GM19238 (cell line): ENCODE measurements around the gene SPSB4.
A peak's percentile ranks its signal among the peaks of the same experiment; 100 is the strongest.
"Not testable (repeated sequence)": the region's sequence is repeated elsewhere in the genome, so short reads cannot be mapped to it uniquely, and the experiment has no call there.

Experiments
- DNase-seq: peaks from one replicate; pipeline ENCODE4 v3.0.0; 2011; ENCODE audit warnings: low spot score; ENCODE audit not compliant: insufficient read length

SPSB4 gene

GRCh38 chr3:141050576-141051442 is at the start of gene SPSB4:
Gene SPSB4 (plus strand): TSS chr3:141051347. CDS start chr3:141066105, 14,758 bp downstream.
- no peak for DNase-seq

- no peak for DNase-seq
Observed at GRCh38 chr3:141006344-141006743, 44.8 kb upstream of the SPSB4 start.

DNA sequence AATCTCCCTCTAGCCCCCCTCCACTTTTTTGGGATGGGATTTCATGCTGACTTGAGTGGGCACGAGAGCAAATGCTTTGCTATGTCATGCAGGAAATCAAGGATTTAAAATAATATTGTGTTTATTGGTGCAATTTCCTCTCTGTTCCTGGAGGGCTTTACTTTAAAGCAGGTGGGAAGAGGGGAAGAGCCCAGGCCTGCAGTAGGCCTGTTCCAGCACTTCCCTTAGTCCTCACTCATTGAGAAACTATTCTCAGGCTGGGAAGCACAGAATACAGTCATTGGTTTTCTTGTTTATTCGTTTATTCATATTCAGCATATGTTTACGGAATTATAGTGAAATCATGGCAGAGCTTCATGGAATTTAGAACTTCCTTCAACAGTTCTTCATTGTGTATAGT is 41.7 kb upstream of the SPSB4 start:
- DNase-seq: no peak

DNA sequence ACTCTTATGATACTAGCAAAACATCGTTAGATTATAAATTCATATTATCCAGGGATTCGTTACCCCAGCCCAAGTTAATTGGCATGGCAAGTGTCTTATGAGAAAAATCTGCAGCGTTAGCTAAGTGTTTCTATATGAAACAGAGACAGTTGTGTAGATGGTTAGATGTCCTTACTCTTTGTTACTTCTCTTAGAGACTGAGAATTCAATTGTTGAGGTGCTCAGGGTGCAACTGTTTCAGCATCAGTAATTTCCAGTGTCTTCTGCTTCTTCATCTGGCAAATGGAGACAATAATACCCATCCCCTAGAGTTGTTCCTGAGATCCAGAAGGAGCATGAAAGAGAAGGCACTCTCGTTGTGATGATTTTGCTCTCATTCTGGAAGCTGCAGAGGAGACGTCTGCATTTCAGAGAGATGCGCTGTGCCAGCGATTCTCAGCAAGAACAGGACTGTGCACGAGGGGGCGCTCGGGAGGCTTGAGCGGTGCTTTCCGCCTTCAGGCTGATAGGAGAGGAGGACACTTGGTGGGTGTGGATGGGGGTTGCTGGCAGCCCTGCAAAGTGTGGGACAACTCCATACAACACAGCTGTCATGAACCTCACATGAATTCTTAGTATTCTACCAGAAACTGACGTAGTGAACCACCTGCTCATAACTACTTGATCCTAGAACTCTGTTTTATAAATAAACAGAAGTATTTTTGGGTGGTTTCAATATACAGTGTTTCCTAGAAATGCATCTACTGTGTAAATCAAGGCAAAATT is 39.7 kb upstream of the SPSB4 start:
- peak; percentile 41 for DNase-seq

- DNase-seq: no peak
Observed at GRCh38 chr3:141011997-141012262, 39.2 kb upstream of the SPSB4 start.

DNA sequence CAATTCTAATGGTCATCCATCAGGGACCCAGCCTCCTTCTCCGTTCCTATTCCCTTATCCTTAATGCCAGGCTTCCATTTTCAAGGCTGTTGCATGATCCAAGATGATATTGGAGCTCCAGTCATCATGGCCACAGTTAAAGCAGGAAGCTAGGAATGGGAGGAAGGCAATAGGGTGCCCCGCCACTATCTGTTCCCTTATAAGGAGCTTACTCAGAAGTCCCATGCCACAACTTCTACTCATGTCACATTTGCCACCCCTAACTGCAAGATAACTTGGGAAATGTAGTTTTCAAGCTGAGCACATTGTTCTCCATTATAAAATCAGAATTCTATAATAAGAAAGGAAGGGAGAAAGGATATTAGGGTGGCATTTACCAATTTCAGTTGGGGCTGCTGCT is 38.6 kb upstream of the SPSB4 start:
- no peak for DNase-seq

GRCh38 chr3:141015481-141015880 is 35.7 kb upstream of the SPSB4 start:
- DNase-seq: no peak

DNA sequence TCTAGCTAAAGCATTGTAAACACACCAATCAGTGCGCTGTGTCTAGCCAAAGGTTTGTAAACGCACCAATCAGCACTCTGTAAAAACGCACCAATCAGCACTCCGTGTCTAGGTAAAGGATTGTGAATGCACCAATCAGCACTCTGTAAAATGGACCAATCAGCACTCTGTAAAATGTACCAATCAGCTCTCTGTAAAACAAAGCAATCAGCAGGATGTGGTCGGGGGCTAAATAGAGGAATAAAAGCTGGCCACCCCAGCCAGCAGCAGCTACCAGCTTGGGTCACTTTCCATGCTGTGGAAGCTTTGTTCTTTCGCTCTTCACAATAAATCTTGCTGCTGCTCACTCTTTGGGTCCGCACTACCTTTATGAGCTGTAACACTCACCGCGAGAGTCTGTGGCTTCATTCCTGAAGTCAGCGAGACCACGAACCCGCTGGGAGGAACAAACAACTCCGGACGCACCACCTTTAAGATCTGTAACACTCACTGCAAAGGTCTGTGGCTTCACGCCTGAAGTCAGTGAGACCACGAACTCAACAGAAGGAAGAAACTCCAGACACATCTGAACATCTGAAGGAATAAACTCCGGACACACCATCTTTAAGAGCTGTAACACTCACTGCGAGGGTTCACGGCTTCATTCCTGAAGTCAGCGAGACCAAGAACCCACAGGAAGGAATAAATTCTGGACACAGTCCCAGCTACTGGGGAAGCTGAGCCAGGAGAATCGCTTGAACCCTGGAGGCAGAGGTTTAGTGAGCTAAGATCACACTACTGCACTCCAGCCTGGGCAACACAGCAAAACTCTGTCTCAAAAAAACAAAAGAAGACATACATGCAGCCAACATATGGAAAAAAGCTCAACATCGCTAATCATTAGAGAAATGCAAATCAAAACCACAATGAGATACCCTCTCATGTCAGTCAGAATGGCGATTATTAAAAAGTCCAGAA is 33.5 kb upstream of the SPSB4 start:
- not testable (repeated sequence) for DNase-seq

- DNase-seq: no peak
Observed at GRCh38 chr3:141019244-141019643, 31.9 kb upstream of the SPSB4 start.

- DNase-seq: no peak
Observed at GRCh38 chr3:141020143-141020830, 30.9 kb upstream of the SPSB4 start.

DNA sequence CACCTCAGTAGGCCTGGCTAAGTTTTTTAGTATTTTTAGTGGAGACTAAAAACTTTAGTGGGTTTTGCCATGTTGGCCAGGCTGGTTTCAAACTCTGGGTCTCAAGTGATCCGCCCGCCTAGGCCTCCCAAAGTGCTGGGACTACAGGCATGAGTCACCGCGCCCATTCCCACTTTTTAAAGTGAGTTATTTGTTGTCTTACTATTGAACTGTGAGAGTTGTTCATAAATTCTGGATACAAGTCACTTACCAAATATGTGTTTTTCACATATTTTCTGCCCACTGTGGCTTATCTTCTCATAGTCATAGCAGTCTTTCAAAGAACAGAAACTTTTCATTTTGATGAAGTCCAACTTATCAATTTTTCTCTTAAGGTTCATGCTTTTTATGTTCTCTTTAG is 29.9 kb upstream of the SPSB4 start:
- DNase-seq: no peak

- DNase-seq: no peak
Observed at GRCh38 chr3:141030296-141030695, 20.9 kb upstream of the SPSB4 start.

DNA sequence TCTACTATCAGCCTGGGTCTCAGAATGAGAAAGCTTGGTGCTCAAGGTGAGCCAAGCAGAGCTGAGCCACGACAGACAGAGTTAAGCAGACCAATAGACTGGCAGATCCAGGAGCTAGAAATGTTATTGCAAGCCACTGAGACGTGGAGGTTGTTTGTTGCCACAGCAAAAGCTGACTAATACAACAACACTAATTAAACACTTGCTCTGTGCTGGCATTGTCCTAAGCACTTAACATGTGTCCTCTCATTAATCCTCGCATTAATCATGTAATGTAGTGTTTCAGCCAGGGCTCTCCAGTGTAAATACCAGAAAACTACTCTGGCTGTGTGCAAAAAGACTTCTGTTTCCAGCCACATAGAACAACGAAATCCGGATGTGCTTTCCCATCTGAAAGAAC is 11.6 kb upstream of the SPSB4 start:
- DNase-seq: no peak

DNA sequence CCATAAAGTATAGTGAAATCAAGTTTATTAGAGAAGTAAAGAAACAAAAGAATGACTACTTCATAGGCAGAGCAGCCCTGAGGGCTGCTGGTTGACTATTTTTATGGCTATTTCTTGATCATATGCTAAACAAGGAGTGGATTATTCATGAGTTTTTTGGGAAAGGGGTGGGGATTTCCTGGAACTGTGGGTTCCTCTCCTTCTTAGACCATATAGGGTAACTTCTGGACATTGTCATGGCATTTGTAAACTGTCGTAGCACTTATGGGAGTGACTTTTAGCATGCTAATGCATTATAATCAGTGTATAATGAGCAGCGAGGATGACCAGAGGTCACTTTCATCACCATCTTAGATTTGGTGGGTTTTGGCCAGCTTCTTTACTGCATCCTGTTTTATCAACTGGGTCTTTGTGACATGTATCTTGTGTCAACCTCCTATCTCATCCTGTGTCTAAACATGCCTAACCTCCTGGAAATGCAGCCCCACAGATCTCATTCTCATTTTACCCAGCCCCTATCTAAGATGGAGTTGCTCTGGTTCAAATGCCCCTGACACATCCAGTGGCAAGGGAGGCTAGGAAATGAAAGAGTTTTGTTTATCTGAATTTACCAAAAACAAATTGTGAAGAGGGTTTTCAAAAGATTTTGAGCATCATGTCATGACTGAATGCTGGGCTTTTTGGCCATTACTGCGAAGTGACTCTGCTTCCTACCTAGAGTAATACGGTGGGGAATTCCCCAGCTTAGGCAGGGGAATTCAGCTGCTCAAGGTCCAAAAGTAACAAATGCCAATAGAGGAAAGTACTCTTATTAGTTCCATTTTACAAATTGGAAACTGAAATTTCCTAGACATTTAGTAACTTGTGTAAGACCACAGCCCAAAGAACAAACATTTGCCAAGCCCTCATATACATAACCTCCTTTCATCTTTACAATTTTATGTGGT is 6.2 kb upstream of the SPSB4 start:
- DNase-seq: no peak

DNA sequence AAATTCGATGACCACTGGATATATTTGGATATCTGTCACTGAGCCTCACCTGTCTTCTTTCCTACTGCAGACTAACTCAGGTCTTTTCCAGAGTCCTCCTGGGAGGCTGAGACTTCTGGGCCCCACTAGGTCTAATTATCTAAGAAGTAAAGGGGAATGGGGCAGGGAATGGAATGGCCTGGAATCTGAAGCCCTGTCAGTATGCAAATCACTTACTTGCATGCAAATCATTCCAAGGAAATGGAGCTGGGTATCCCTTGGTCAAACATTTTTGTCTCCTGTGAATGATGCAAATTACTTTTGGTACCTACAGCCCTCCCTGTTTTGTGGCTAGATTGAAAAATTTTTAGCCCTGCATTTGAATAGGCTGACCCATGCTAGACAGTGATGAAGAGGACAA is 5.3 kb upstream of the SPSB4 start:
- no peak for DNase-seq

DNA sequence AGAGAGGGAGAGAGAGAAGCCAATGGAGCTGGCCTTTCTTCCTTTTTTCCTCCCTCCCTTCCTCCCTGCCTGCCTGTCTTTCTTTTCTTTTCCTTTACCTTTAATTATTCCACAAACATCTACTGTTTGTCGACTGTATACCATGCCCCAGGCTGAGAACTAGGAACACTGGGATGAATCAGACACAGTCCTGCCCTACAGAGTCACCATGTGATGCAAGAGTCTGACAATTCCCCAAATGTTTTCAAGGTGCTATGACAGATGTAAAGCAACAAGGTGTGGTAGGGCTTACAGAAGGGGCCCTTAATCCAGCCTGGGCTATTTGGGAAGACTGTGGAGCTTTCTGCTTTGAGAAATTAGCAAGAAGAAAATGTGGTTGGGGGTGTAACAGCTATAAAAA is 4.0 kb upstream of the SPSB4 start:
- DNase-seq: no peak

DNA sequence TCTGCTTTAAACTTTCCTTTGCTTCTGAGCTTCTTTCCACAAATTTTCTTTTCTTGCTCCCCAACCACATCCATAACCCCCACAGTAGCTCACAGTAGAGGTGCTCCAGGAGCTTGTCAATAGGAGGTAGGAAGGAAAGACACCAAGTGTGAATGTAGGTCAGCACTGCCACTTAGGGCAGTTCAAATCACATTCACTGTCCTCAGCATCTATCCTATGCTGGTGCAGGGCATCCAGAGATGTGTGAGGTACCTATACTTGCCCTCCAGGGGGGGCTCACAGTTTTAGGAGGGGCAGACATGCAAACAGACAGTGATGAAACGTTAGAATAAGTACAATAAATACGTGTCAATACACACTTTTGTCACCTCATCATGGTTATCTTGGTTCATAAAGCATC is 1.5 kb upstream of the SPSB4 start:
- DNase-seq: no peak

DNA sequence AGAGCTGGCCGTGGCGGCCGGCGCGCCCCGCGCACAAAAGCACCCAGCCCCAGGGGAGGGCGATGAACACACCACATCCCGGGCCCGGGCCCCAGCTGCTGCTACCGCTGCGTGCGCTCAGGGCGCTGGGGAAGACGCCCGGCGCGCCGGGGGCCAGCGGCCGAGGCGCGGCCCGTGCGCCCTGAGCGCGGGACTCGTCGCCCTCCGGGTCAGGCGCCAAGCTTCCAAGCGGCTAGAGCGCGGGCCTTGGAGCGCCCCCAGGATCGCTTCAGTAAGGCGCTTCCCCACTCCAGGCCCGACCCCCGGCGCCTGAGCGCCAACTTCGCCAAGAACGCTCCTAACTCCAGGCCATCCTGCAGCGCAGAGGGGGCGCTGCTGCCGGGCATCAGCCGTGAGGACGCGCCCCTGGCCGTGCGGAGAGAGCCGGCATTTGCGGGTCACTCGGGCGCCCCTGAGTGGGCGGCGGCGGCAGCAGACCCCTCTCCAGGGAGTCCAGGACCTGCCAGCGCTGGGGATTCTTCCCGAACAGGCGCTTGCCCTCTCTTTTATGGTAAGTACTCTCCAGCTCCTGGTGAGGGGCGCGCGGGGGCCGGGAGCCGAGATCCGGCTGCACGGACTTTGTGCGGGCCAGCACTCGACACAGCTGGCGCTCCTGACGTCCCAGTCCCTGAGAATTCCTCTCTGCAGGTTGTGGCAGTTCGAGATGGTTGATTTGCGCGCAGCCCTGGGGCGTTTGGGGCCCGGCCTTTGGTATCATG is 475 bp downstream of the SPSB4 start:
- no peak for DNase-seq
